Neural cell (in vitro differentiated cells): ENCODE results near the gene SETBP1. TPM values are rescaled to one million over a fixed set of nuclear protein-coding genes. Genes with fewer than 3 reads are reported as not detected.

Source experiments
- H2AFZ ChIP-seq: fragments of 200-600, 300-800 bp; sonication (generic), shearing (Covaris generic); 2 replicates; pipeline ENCODE4 v1.6.0; 2014; ENCODE audit warnings: low read depth, mild to moderate bottlenecking, antibody characterized with exemption, low read length, moderate library complexity
- H3F3A ChIP-seq: fragments of 200-600 bp; shearing (Covaris generic); 2 replicates; pipeline ENCODE4 v1.6.1; 2016; ENCODE audit warnings: mild to moderate bottlenecking, moderate library complexity, mixed read lengths, antibody characterized with exemption, low read length; ENCODE audit not compliant: insufficient read depth, poor library complexity, severe bottlenecking
- H3K27ac ChIP-seq: fragments of 200-600, 300-800 bp; sonication (generic), shearing (Covaris generic); 2 replicates; pipeline ENCODE4 v1.5.1; 2014; ENCODE audit warnings: mild to moderate bottlenecking, low read length, moderate library complexity
- H3K27me3 ChIP-seq: fragments of 300-800, 200-600 bp; sonication (generic), shearing (Covaris generic); 2 replicates; pipeline ENCODE4 v1.6.0; 2014; ENCODE audit warnings: mild to moderate bottlenecking, low read depth, low read length, moderate library complexity; ENCODE audit not compliant: insufficient read depth
- H3K36me3 ChIP-seq: fragments of 300-800, 200-600 bp; sonication (generic), shearing (Covaris generic); 2 replicates; pipeline ENCODE4 v1.5.1; 2014; ENCODE audit warnings: mild to moderate bottlenecking, antibody characterized with exemption, low read length, moderate library complexity; ENCODE audit not compliant: insufficient read depth
- H3K4me2 ChIP-seq: fragments of 300-800, 200-600 bp; sonication (generic), shearing (Covaris generic); 2 replicates; pipeline ENCODE4 v1.6.0; 2014; ENCODE audit warnings: mild to moderate bottlenecking, low read length
- H3K4me3 ChIP-seq: fragments of 300-800, 200-600 bp; sonication (generic), shearing (Covaris generic); 2 replicates; pipeline ENCODE4 v1.5.1; 2014; ENCODE audit warnings: mild to moderate bottlenecking, low read length, moderate library complexity
- H3K79me2 ChIP-seq: fragments of 200-600 bp; shearing (Covaris generic); replicated peaks from 2 replicates; pipeline ENCODE4 v1.6.0; 2014; ENCODE audit warnings: mild to moderate bottlenecking, low read length, moderate library complexity; ENCODE audit not compliant: insufficient read depth
- H3K9ac ChIP-seq: fragments of 300-800, 200-600 bp; sonication (generic), shearing (Covaris generic); 2 replicates; pipeline ENCODE4 v1.6.1; 2016; ENCODE audit warnings: mild to moderate bottlenecking, low read length, mixed read lengths
- H3K9me2 ChIP-seq: fragments of 200-600 bp; shearing (Covaris generic); 2 replicates; pipeline ENCODE4 v1.6.1; 2016; ENCODE audit warnings: mild to moderate bottlenecking, low read length, mixed read lengths; ENCODE audit not compliant: insufficient read depth
- H3K9me3 ChIP-seq: fragments of 200-600, 300-800 bp; sonication (generic), shearing (Covaris generic); 2 replicates; pipeline ENCODE4 v1.6.1; 2016; ENCODE audit warnings: mild to moderate bottlenecking, mixed run types, low read length, moderate library complexity, mixed read lengths
- H4K20me1 ChIP-seq: fragments of 200-600 bp; shearing (Covaris generic); 2 replicates; pipeline ENCODE4 v1.6.1; 2016; ENCODE audit warnings: mild to moderate bottlenecking, mixed run types; ENCODE audit not compliant: insufficient read depth
- EP300 ChIP-seq: fragments of 450-650 bp; conservative IDR thresholded peaks from 2 replicates; pipeline ENCODE4 v1.6.1; 2014; ENCODE audit warnings: antibody characterized with exemption, mild to moderate bottlenecking, moderate library complexity; ENCODE audit not compliant: poor library complexity, severe bottlenecking
- EZH2 ChIP-seq: fragments of 200-600, 300-800 bp; shearing (Covaris generic), sonication (generic); IDR thresholded peaks from 2 replicates; pipeline ENCODE4 v1.6.1; 2014; ENCODE audit warnings: antibody characterized with exemption, low read length, borderline replicate concordance, mild to moderate bottlenecking; ENCODE audit not compliant: insufficient read depth, poor library complexity, severe bottlenecking
- MXI1 ChIP-seq: fragments of 450-650 bp; conservative IDR thresholded peaks from 2 replicates; pipeline ENCODE4 v1.6.1; 2014; ENCODE audit warnings: antibody characterized with exemption, mild to moderate bottlenecking; ENCODE audit not compliant: poor library complexity, severe bottlenecking
- POLR2AphosphoS5 ChIP-seq: IDR thresholded peaks from 2 replicates; pipeline ENCODE4 v1.6.1; 2012
- RAD21 ChIP-seq: fragments of 450-650 bp; conservative IDR thresholded peaks from 2 replicates; pipeline ENCODE4 v1.6.1; 2014; ENCODE audit warnings: antibody characterized with exemption, mild to moderate bottlenecking, moderate library complexity
- REST ChIP-seq: IDR thresholded peaks from 2 replicates; pipeline ENCODE4 v1.6.1; 2012; ENCODE audit warnings: borderline replicate concordance
- SMC3 ChIP-seq: fragments of 450-650 bp; conservative IDR thresholded peaks from 2 replicates; pipeline ENCODE4 v1.6.1; 2014; ENCODE audit warnings: antibody characterized with exemption, mild to moderate bottlenecking, moderate library complexity; ENCODE audit not compliant: poor library complexity
- TAF1 ChIP-seq: IDR thresholded peaks from 2 replicates; pipeline ENCODE4 v1.6.1; 2012; ENCODE audit warnings: low read depth
- polyA plus RNA-seq: library from polyadenylated mRNA; depleted of rRNA; stranded (reverse); fragments of >200 nt; gene quantifications from 2 replicates; pipeline ENCODE4 v1.2.3, GENCODE V29; 2014
- TF ChIP-seq, protein P1 (sequence below): fragments of 450-650 bp; IDR thresholded peaks from 2 replicates; pipeline ENCODE4 v1.5.1; 2014; ENCODE audit warnings: antibody characterized with exemption, mild to moderate bottlenecking, moderate library complexity; ENCODE audit not compliant: poor library complexity, severe bottlenecking

Gene SETBP1
- polyA plus RNA-seq, 1 donor from 2014 or later: 13.7 TPM

DNA sequence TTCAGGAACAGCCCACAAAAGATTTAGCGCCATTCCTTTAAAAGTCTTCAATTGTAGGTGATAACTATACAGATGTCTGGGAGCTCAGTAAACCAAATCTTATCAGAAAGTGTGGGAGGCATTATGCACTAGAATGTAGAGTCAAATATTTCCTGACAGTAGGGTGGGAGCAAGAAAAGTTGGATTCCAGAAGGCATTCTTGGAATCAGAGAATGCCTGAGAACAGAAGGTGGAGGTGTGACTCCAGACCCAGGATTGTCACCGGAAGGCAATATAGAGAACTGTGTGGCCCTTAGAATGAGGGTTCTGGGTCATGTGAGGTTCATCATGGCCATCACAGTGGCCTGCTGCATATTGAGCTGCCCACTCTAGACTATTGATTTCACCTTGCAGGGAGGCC, 90.0 kb downstream of the SETBP1 start:
- H4K20me1 ChIP-seq: no peaks in the 10 kb centered on the region
- peaks cover 42% of the 10 kb centered on the region for H3K79me2 ChIP-seq
- H3K4me2 ChIP-seq: no peak overlapping the region
- no peak overlapping the region for H3K4me3 ChIP-seq
- H3K9me2 ChIP-seq: no peaks in the 10 kb centered on the region
- H3K9me3 ChIP-seq: no peaks in the 10 kb centered on the region
- H3F3A ChIP-seq: no peaks in the 10 kb centered on the region
- H3K27ac ChIP-seq: no peak overlapping the region
- no peaks in the 10 kb centered on the region for H3K36me3 ChIP-seq
- no peak overlapping the region for H3K9ac ChIP-seq
- TF ChIP-seq, protein P1, sequence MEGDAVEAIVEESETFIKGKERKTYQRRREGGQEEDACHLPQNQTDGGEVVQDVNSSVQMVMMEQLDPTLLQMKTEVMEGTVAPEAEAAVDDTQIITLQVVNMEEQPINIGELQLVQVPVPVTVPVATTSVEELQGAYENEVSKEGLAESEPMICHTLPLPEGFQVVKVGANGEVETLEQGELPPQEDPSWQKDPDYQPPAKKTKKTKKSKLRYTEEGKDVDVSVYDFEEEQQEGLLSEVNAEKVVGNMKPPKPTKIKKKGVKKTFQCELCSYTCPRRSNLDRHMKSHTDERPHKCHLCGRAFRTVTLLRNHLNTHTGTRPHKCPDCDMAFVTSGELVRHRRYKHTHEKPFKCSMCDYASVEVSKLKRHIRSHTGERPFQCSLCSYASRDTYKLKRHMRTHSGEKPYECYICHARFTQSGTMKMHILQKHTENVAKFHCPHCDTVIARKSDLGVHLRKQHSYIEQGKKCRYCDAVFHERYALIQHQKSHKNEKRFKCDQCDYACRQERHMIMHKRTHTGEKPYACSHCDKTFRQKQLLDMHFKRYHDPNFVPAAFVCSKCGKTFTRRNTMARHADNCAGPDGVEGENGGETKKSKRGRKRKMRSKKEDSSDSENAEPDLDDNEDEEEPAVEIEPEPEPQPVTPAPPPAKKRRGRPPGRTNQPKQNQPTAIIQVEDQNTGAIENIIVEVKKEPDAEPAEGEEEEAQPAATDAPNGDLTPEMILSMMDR: no peak
- TF ChIP-seq REST (no peak), EZH2 (no peak), TAF1 (no peak), RAD21 (no peak), POLR2AphosphoS5 (no peak), MXI1 (no peak), EP300 (no peak), SMC3 (no peak)
- no peaks in the 10 kb centered on the region for H3K27me3 ChIP-seq
- H2AFZ ChIP-seq: no peak overlapping the region

GRCh38 chr18:44771572-44771955, 90.9 kb downstream of the SETBP1 start:
- no peak overlapping the region for H2AFZ ChIP-seq
- H3K9me2 ChIP-seq: no peaks in the 10 kb centered on the region
- no peaks in the 10 kb centered on the region for H3K27me3 ChIP-seq
- no peaks in the 10 kb centered on the region for H3F3A ChIP-seq
- H3K27ac ChIP-seq: no peak overlapping the region
- H3K4me3 ChIP-seq: no peak overlapping the region
- no peak for TF ChIP-seq MXI1
- TF ChIP-seq EZH2: no peak
- TF ChIP-seq POLR2AphosphoS5: no peak
- TF ChIP-seq, protein P1: no peak
- no peak for TF ChIP-seq EP300
- no peak for TF ChIP-seq SMC3
- no peak for TF ChIP-seq TAF1
- TF ChIP-seq RAD21: no peak
- TF ChIP-seq REST: no peak
- peaks cover 40% of the 10 kb centered on the region for H3K79me2 ChIP-seq
- no peaks in the 10 kb centered on the region for H3K9me3 ChIP-seq
- no peaks in the 10 kb centered on the region for H3K36me3 ChIP-seq
- H3K9ac ChIP-seq: no peak overlapping the region
- H4K20me1 ChIP-seq: no peaks in the 10 kb centered on the region
- H3K4me2 ChIP-seq: no peak overlapping the region
